ENCODE results near the gene ATG7. TPM values are rescaled to one million over a fixed set of nuclear protein-coding genes. Genes with fewer than 3 reads are reported as not detected.
"Not testable (repeated sequence)": the region's sequence is repeated elsewhere in the genome, so short reads cannot be mapped to it uniquely, and the experiment has no call there.

The ATG7 gene
- total RNA-seq, 1 donor from 2014 or later: 31.3 TPM

GRCh38 chr3:11251807-11252176 is 20.4 kb upstream of the ATG7 start:
- H3K27me3 ChIP-seq (ENCODE audit: control insufficient read depth, insufficient read depth, low read length): no peaks in the 10 kb centered on the region
- no peaks in the 10 kb centered on the region for H3K36me3 ChIP-seq (ENCODE audit: control insufficient read depth, insufficient read depth, low read length)
- TF ChIP-seq CTCF (IDR thresholded peaks at IDR 0.05; ENCODE audit: insufficient read depth, low read length, poor library complexity, severe bottlenecking): no peak
- H3K4me3 ChIP-seq (ENCODE audit: low read depth, low read length): no peak overlapping the region
- DNase-seq (ENCODE audit: low read depth): no peak

GRCh38 chr3:11254876-11255275 is 17.3 kb upstream of the ATG7 start:
- no peaks in the 10 kb centered on the region for H3K27me3 ChIP-seq (ENCODE audit: control insufficient read depth, insufficient read depth, low read length)
- DNase-seq (ENCODE audit: low read depth): no peak
- H3K4me3 ChIP-seq (ENCODE audit: low read depth, low read length): no peak overlapping the region
- H3K36me3 ChIP-seq (ENCODE audit: control insufficient read depth, insufficient read depth, low read length): no peaks in the 10 kb centered on the region
- no peak for TF ChIP-seq CTCF (IDR thresholded peaks at IDR 0.05; ENCODE audit: insufficient read depth, low read length, poor library complexity, severe bottlenecking)

- H3K36me3 ChIP-seq (ENCODE audit: control insufficient read depth, insufficient read depth, low read length); H3K27me3 ChIP-seq (ENCODE audit: control insufficient read depth, insufficient read depth, low read length); H3K4me3 ChIP-seq (ENCODE audit: low read depth, low read length): not testable (repeated sequence)
These were observed 16.7 kb upstream of the ATG7 start for GRCh38 chr3:11255537-11255936.

GRCh38 chr3:11258958-11259357 is 13.2 kb upstream of the ATG7 start:
- Histone ChIP-seq H3K36me3 (ENCODE audit: control insufficient read depth, insufficient read depth, low read length) (no peaks in the 10 kb centered on the region), H3K27me3 (ENCODE audit: control insufficient read depth, insufficient read depth, low read length) (no peaks in the 10 kb centered on the region), H3K4me3 (ENCODE audit: low read depth, low read length) (no peak overlapping the region)
- DNase-seq (ENCODE audit: low read depth): no peak
- no peak for TF ChIP-seq CTCF (IDR thresholded peaks at IDR 0.05; ENCODE audit: insufficient read depth, low read length, poor library complexity, severe bottlenecking)

More at GRCh38 chr3:11255537-11255936, 16.7 kb upstream of the ATG7 start:
- DNase-seq (ENCODE audit: low read depth): not testable (repeated sequence)

GRCh38 chr3:11260460-11260859 is 11.7 kb upstream of the ATG7 start:
- Histone ChIP-seq H3K27me3 (ENCODE audit: control insufficient read depth, insufficient read depth, low read length) (no peaks in the 10 kb centered on the region), H3K4me3 (ENCODE audit: low read depth, low read length) (no peak overlapping the region), H3K36me3 (ENCODE audit: control insufficient read depth, insufficient read depth, low read length) (no peaks in the 10 kb centered on the region)
- TF ChIP-seq CTCF (IDR thresholded peaks at IDR 0.05; ENCODE audit: insufficient read depth, low read length, poor library complexity, severe bottlenecking): no peak
- DNase-seq (ENCODE audit: low read depth): no peak

GRCh38 chr3:11269007-11269406 is 3.2 kb upstream of the ATG7 start:
- Histone ChIP-seq H3K36me3 (ENCODE audit: control insufficient read depth, insufficient read depth, low read length) (no peaks in the 10 kb centered on the region), H3K27me3 (ENCODE audit: control insufficient read depth, insufficient read depth, low read length) (no peaks in the 10 kb centered on the region), H3K4me3 (ENCODE audit: low read depth, low read length) (no peak overlapping the region)
- DNase-seq (ENCODE audit: low read depth): no peak
- TF ChIP-seq CTCF (IDR thresholded peaks at IDR 0.05; ENCODE audit: insufficient read depth, low read length, poor library complexity, severe bottlenecking): no peak

Measured in kidney epithelial cell (primary cell).